ENCODE measurements around the gene IFITM5. TPM values are rescaled to one million over a fixed set of nuclear protein-coding genes. Genes with fewer than 3 reads are reported as not detected.

The IFITM5 gene
- total RNA-seq, 2 experiments from 2014 or later: not detected

DNA sequence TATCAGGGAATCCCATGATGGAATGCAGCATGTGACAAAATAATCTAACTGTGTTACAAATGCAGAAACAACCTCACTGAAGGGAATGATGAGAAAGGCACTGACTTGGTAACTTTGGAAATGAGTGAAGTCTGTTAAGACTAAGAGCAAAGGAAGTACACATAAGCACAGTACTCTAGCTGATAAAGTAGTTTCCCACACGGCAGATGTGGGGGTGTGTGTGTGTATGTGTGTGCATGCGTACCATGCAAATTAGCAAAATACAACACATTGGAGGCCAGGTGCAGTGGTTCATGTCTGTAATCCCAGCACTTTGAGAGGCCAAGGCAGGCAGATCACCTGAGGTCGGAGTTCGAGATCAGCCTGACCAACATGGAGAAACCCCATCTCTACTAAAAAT lies 37.7 kb downstream of the IFITM5 start:
- no peaks in the 10 kb centered on the region for H3K27me3 Mint-ChIP-seq
- H3K27ac Mint-ChIP-seq: no peak overlapping the region
- no peak for DNase-seq
- peaks cover 1% of the 10 kb centered on the region for H3K36me3 Mint-ChIP-seq
- peaks cover 5% of the 10 kb centered on the region for H3K4me1 Mint-ChIP-seq
- H3K9me3 Mint-ChIP-seq: no peaks in the 10 kb centered on the region
- no peak overlapping the region for H3K4me3 Mint-ChIP-seq

DNA sequence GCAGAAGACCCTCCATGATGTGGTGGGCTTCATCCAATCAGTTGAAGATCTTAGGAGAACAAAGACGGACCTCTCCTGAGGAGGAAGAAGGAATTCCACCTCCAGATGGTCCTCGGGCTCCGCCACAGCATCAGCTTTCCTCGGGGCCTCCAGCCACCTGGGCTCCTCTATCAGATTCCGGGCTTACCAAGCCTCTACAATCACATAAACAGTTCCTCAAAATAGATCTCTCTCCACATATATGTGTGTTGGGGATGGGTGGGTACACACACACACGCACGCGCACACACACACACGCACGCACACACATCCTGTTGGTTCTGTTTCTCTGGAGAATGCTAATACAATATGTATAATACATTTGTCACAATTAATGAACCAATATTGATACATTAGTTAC lies 39.9 kb downstream of the IFITM5 start:
- no peak for DNase-seq
- no peaks in the 10 kb centered on the region for H3K27me3 Mint-ChIP-seq
- H3K9me3 Mint-ChIP-seq: no peaks in the 10 kb centered on the region
- H3K36me3 Mint-ChIP-seq: no peaks in the 10 kb centered on the region
- no peak overlapping the region for H3K4me3 Mint-ChIP-seq
- peaks cover 3% of the 10 kb centered on the region for H3K4me1 Mint-ChIP-seq
- H3K27ac Mint-ChIP-seq: no peak overlapping the region

DNA sequence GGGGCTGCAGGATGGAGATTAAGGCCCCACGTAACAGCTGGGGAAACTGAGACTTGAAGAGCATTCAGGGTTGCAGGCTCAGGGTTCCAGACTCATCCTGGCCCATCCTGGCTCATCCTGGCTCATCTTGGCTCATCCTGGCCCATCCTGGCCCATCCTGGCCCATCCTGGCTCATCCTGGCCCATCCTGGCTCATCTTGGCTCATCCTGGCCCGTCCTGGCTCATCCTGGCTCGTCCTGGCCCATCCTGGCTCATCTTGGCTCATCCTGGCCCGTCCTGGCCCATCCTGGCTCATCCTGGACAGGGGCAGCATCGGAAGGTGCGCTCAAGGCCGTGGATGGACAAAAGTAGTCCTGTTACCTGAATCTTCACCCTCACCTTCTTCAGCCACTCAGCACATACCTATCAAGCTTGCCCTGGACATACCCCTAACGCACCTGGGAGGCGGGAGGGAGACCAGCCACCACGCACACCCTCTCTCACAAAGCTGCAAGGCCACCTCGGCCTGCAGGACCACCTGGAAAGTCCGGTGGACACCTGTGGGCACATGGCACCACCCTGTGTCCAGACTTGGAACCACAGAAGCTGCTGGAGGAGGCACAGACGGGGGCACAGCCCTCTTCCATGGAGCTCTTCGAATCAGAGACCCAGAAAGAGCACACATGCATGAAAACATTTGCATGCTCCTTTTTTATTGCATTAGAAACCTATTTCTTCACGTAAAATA lies 41.4 kb downstream of the IFITM5 start:
- H3K27me3 Mint-ChIP-seq: no peaks in the 10 kb centered on the region
- H3K36me3 Mint-ChIP-seq: peaks cover 7% of the 10 kb centered on the region
- no peaks in the 10 kb centered on the region for H3K9me3 Mint-ChIP-seq
- DNase-seq: no peak
- H3K4me1 Mint-ChIP-seq: no peaks in the 10 kb centered on the region
- no peak overlapping the region for H3K4me3 Mint-ChIP-seq
- H3K27ac Mint-ChIP-seq: no peak overlapping the region

DNA sequence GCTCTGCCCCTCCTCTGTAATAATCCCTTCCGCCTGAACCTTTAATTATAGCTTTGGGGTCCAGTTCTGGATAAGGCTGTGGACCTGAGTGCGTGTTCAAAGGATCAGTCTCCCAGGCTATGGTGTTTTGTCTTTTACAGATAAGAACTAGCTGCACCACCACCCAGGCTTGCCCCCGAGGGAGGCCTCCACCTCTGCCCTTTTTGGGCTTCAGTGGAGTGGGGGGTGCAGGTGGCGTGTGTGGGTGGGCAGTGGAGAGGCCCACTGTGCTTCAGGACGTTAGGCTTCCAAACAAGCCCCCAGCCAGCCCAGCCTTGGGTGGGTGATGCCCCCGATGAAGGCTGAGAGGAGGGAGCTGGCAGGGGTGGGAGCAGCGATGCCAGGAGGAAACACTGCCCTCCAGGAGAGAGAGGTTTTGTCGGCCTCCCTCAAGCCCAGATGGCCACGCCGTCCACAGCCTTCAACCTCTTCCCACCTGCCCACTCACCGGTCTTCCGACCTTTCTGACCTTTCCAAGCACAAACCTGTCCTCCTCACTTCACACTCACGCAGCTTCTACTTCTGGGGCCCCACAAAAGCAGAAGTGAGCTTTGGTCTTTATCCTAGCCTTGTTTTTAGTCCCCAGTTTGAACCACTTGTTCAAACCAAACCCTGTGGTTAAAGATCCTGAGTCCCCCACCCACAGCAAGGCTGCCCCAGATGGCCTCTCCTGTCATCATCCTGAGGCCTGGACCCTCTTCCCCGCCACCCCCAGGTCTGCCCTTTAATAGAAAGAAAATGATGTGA lies 42.2 kb downstream of the IFITM5 start:
- H3K4me1 Mint-ChIP-seq: no peaks in the 10 kb centered on the region
- no peak overlapping the region for H3K27ac Mint-ChIP-seq
- H3K9me3 Mint-ChIP-seq: no peaks in the 10 kb centered on the region
- H3K27me3 Mint-ChIP-seq: no peaks in the 10 kb centered on the region
- H3K4me3 Mint-ChIP-seq: no peak overlapping the region
- no peak for DNase-seq
- peaks cover 12% of the 10 kb centered on the region for H3K36me3 Mint-ChIP-seq

DNA sequence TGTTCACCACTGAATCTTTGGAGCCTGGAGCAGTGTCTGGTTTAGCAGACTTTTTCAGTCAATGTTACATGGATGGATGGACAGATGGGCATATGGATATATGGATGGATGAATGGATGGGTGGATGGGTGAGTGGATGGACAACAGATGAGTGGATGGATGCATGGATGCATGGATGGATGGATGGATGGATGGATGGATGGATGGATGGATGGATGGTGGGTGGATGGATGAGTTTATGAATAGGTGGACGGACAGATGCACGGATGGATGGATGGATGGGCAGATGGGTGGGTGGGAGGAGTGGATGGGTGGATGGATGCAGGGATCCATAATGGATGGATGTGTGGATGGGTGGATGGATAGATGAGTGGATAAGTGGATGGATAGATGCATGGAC lies 43.5 kb downstream of the IFITM5 start:
- Mint-ChIP-seq H3K27me3 (no peaks in the 10 kb centered on the region), H3K27ac (no peak overlapping the region), H3K9me3 (no peaks in the 10 kb centered on the region), H3K36me3 (peaks cover 20% of the 10 kb centered on the region), H3K4me1 (no peaks in the 10 kb centered on the region), H3K4me3 (no peak overlapping the region)
- no peak for DNase-seq

DNA sequence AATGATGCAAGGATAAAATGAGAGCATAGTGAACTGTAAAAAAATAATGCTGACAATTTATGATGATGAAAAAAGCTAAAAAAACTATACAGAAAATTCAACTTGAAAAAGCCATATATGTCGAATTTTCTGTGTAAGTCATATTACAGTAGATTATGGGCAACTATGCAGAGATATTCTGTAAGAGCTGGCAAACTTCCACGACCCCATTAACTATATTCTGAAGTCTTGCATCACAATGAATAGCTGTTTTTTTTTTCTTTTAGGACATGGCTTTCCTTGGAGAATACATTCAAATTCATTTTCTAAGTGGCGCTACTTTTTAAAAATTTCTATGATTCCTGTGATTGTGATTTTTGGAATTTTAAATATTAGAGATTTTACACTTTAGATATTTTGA lies 44.1 kb downstream of the IFITM5 start:
- Mint-ChIP-seq H3K4me3 (no peak overlapping the region), H3K27me3 (no peaks in the 10 kb centered on the region), H3K27ac (no peak overlapping the region), H3K9me3 (no peaks in the 10 kb centered on the region), H3K4me1 (peaks cover 4% of the 10 kb centered on the region), H3K36me3 (peaks cover 24% of the 10 kb centered on the region)
- no peak for DNase-seq

DNA sequence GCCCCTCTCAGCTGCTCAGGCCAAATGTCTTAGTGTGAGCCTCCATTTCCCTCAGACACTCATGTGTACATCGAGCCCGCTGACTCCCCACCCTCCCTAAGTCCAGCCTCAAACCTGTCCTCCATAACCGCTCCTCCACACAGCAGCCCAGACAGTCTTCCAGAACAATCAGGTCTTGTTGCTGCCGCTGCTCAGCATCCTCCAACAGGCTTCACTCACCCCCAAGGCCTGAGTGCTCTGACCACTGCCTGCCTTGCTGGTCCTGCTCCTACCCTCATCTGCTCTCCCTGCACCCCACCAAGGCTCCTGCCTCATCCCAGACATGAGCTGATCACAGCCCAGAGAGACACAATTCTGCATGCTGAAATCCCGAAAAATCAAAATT lies 45.4 kb downstream of the IFITM5 start:
- H3K27me3 Mint-ChIP-seq: no peaks in the 10 kb centered on the region
- H3K27ac Mint-ChIP-seq: no peak overlapping the region
- no peak overlapping the region for H3K4me3 Mint-ChIP-seq
- H3K36me3 Mint-ChIP-seq: peaks cover 28% of the 10 kb centered on the region
- H3K4me1 Mint-ChIP-seq: peaks cover 8% of the 10 kb centered on the region
- DNase-seq: no peak
- H3K9me3 Mint-ChIP-seq: no peaks in the 10 kb centered on the region

DNA sequence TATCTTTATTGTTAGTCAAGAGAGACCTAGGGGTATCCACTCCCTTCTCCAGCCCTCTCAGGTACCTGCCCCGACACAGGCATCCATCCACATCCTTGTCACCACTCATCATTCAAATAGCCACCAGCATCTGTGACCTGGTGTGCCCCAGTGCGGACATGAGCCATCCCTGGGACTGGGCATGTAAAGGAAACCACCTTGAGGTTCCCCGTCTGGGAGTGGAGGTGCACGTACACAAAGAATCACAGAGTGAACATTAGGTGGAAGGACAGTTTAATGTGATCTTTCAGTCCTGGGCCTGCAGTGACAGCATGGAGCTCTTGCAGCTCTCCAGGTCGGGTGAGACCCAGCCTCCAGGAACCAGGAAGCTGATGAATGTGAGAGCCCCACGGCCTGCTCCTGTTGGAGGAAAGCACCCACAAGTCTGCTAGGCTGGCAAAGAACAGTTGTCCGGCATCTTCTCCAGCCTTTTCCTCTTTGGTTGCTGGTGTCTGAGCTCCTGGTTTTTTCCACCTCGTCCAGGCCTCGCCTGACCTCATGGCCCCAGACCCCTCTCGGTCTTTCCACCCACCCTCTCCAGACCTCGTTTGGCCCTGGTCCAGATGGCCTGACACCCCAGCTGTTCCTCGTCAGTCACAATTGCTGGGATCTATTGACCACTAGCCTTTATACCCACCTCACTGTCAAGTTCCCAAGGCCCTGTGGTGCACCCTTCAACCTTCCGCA lies 46.0 kb downstream of the IFITM5 start:
- peaks cover 31% of the 10 kb centered on the region for H3K36me3 Mint-ChIP-seq
- no peaks in the 10 kb centered on the region for H3K27me3 Mint-ChIP-seq
- H3K4me1 Mint-ChIP-seq: peaks cover 12% of the 10 kb centered on the region
- H3K9me3 Mint-ChIP-seq: no peaks in the 10 kb centered on the region
- no peak overlapping the region for H3K27ac Mint-ChIP-seq
- no peak for DNase-seq
- H3K4me3 Mint-ChIP-seq: no peak overlapping the region

DNA sequence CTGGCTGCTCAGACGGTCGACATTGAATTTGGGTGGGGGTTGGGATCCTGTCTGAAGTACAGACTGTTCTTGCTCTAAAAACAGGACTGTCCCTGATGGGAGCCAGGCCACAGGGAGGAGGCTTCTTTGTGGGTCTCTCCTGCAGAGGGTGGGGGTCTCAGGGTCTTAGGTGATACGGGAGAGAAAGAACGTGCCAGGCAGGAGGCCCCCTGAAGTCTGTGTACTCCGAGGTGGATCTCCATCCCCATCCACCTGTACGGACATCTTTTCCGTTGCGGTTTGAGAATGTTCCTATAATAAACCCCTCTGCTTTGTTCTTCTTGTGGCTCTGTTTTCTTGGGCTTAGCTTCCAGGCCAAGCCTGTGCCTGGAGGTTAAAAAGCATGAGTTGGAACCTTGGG lies 46.7 kb downstream of the IFITM5 start:
- peaks cover 12% of the 10 kb centered on the region for H3K4me1 Mint-ChIP-seq
- H3K4me3 Mint-ChIP-seq: no peak overlapping the region
- no peaks in the 10 kb centered on the region for H3K9me3 Mint-ChIP-seq
- H3K27me3 Mint-ChIP-seq: no peaks in the 10 kb centered on the region
- no peak overlapping the region for H3K27ac Mint-ChIP-seq
- no peak for DNase-seq
- H3K36me3 Mint-ChIP-seq: peaks cover 31% of the 10 kb centered on the region

DNA sequence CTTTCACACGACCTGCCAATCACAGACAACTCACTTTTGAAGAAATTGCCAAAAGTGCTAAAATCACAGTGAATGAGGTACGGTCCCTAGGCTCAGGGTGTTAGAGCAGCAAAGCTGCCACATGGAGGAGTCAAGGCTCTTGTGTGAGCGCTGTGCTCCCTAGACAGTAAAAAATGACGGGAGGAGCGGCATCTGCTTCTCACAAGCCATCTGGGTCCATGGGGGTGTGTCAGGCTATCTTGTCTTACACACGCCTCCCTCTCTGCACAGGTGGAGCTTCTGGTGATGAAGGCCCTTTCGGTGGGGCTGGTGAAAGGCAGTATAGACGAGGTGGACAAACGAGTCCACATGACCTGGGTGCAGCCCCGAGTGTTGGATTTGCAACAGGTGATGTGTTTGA lies 47.8 kb downstream of the IFITM5 start:
- H3K4me1 Mint-ChIP-seq: peaks cover 12% of the 10 kb centered on the region
- H3K27ac Mint-ChIP-seq: no peak overlapping the region
- no peaks in the 10 kb centered on the region for H3K9me3 Mint-ChIP-seq
- no peak overlapping the region for H3K4me3 Mint-ChIP-seq
- no peak for DNase-seq
- no peaks in the 10 kb centered on the region for H3K27me3 Mint-ChIP-seq
- H3K36me3 Mint-ChIP-seq: peaks cover 35% of the 10 kb centered on the region

DNA sequence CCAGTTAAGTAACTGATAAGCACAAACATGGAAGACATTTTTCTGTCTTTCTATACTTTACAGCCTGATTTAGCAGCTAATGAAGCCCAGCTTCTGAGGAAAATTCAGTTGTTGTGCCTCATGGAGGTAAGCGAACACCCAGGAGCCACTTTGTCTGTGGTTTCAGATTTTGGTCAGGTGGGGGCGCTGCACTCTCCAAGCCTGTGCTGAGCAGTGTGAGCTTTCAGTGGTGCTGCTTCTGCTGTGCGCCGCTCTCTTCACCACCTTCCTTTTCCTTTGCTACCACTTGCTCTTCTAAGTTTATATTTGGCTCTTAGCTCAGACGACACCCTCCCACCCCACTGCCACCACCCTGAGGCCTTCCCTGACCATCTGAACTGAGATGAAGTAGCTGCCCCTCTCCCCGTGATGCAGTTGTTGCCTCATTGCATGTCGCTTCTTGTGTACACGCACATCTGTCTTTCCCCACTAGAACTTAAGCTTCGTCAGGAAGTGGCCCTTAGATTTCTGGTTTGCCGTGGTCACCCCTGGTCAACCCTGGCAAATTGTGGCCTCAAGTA lies 48.5 kb downstream of the IFITM5 start:
- Mint-ChIP-seq H3K27ac (peak overlapping the region; percentile 60), H3K9me3 (no peaks in the 10 kb centered on the region), H3K4me1 (peaks cover 12% of the 10 kb centered on the region), H3K36me3 (peaks cover 40% of the 10 kb centered on the region), H3K27me3 (no peaks in the 10 kb centered on the region), H3K4me3 (no peak overlapping the region)
- peak; percentile 80 for DNase-seq

DNA sequence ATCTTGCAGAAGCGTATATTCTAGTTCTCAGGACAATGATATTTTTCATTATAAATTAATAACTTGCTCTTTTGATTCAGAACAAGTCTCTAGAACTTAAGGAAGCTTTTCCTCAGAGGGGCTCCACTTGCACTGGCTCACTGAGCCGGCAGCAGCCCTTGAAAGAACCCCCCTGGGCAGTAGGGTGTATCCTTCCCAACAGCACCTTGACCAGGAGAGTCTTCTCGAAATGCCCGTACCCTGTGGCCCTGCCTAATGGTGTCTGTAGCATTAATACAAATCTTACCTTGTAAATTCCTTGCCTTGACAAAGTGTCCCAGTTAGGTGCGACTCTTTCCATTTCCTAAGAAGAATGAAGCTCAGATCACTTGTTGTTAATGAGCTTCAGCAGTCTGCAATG lies 49.1 kb downstream of the IFITM5 start:
- peak overlapping the region; percentile 49 for H3K27ac Mint-ChIP-seq
- peaks cover 42% of the 10 kb centered on the region for H3K36me3 Mint-ChIP-seq
- no peak for DNase-seq
- H3K9me3 Mint-ChIP-seq: no peaks in the 10 kb centered on the region
- H3K4me3 Mint-ChIP-seq: no peak overlapping the region
- H3K4me1 Mint-ChIP-seq: peaks cover 12% of the 10 kb centered on the region
- H3K27me3 Mint-ChIP-seq: no peaks in the 10 kb centered on the region

DNA sequence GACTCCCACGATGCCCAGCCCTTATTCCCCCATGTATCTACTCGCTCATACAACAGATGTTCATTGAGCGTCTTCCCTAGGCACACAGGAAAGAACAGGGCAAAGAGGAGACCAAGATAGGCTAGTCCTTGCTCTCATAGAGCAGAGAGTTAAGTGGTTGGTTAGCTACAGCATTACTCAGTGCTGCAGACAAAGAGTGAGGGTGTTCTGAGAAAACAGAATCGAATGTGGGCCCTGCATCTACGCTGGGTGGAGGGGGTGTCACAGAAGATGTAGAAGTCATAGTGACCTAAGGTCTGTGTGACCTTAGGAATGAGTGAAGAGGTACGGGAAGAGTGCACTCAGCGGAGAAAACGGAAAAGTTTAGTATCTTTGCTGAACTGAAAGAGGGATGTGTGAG lies 50.3 kb downstream of the IFITM5 start:
- Mint-ChIP-seq H3K4me1 (peaks cover 12% of the 10 kb centered on the region), H3K27me3 (no peaks in the 10 kb centered on the region), H3K9me3 (no peaks in the 10 kb centered on the region), H3K27ac (peak overlapping the region; percentile 32), H3K4me3 (no peak overlapping the region), H3K36me3 (peaks cover 48% of the 10 kb centered on the region)
- no peak for DNase-seq
